Neural progenitor cell (in vitro differentiated cells): Measurements from ENCODE around the gene AKR1E2. TPM values are rescaled to one million over a fixed set of nuclear protein-coding genes. Genes with fewer than 3 reads are reported as not detected.

Experiments
- DNase-seq: peaks from one replicate; pipeline ENCODE4 v3.0.0-alpha.2; 2016; ENCODE audit warnings: low spot score
- H2AFZ ChIP-seq: fragments of 200-600 bp; sonication (generic); replicated peaks from 2 replicates; pipeline ENCODE4 v1.6.1; 2016; ENCODE audit warnings: antibody characterized with exemption
- H3F3A ChIP-seq: fragments of 200-600 bp; sonication (generic); 2 replicates; pipeline ENCODE4 v1.6.1; 2016; ENCODE audit warnings: antibody characterized with exemption, low read depth
- H3K27ac ChIP-seq: fragments of 200-600 bp; sonication (generic); 2 replicates; pipeline ENCODE4 v1.5.1; 2016; ENCODE audit warnings: mild to moderate bottlenecking
- H3K27me3 ChIP-seq: fragments of 200-600 bp; sonication (generic); 2 replicates; pipeline ENCODE4 v1.6.1; 2016; ENCODE audit warnings: mild to moderate bottlenecking, moderate library complexity
- H3K36me3 ChIP-seq: fragments of 200-600 bp; sonication (generic); 2 replicates; pipeline ENCODE4 v1.5.1; 2016
- H3K4me1 ChIP-seq: fragments of 200-600 bp; sonication (generic); 2 replicates; pipeline ENCODE4 v1.6.1; 2016; ENCODE audit warnings: mixed run types
- H3K4me2 ChIP-seq: fragments of 200-600 bp; sonication (generic); 2 replicates; pipeline ENCODE4 v1.6.1; 2016
- H3K4me3 ChIP-seq: fragments of 200-600 bp; sonication (generic); 2 replicates; pipeline ENCODE4 v1.5.1; 2016
- H3K79me2 ChIP-seq: fragments of 200-600 bp; sonication (generic); 2 replicates; pipeline ENCODE4 v1.6.1; 2016; ENCODE audit warnings: low read depth
- H3K9ac ChIP-seq: fragments of 200-600 bp; sonication (generic); 2 replicates; pipeline ENCODE4 v1.6.1; 2016
- H3K9me3 ChIP-seq: fragments of 200-600 bp; sonication (generic); 2 replicates; pipeline ENCODE4 v1.5.1; 2016; ENCODE audit warnings: low read depth
- H4K20me1 ChIP-seq: fragments of 200-600 bp; sonication (generic); 2 replicates; pipeline ENCODE4 v1.6.1; 2016; ENCODE audit warnings: low read depth
- H3K27ac Mint-ChIP-seq: 3 replicates; pipeline ENCODE4 v1.8.0; 2021; ENCODE audit warnings: mixed read lengths
- H3K27me3 Mint-ChIP-seq: 2 replicates; pipeline ENCODE4 v1.8.0; 2022; ENCODE audit warnings: low read depth, mild to moderate bottlenecking, inconsistent platforms, moderate library complexity, mixed read lengths; ENCODE audit not compliant: insufficient read depth
- H3K36me3 Mint-ChIP-seq: 3 replicates; pipeline ENCODE4 v1.8.0; 2021; ENCODE audit warnings: mixed read lengths
- H3K4me1 Mint-ChIP-seq: 3 replicates; pipeline ENCODE4 v1.8.0; 2021; ENCODE audit warnings: mixed read lengths
- H3K4me3 Mint-ChIP-seq: 3 replicates; pipeline ENCODE4 v1.8.0; 2021; ENCODE audit warnings: mild to moderate bottlenecking, moderate library complexity, mixed read lengths
- H3K9me3 Mint-ChIP-seq: 3 replicates; pipeline ENCODE4 v1.8.0; 2020; ENCODE audit warnings: mixed read lengths
- EZH2 ChIP-seq: fragments of 200-600 bp; sonication (generic); IDR thresholded peaks from 2 replicates; pipeline ENCODE4 v1.6.1; 2017; ENCODE audit warnings: antibody characterized with exemption, mild to moderate bottlenecking, moderate library complexity
- EZH2phosphoT487 ChIP-seq: fragments of 200-600 bp; sonication (generic); IDR thresholded peaks from 2 replicates; pipeline ENCODE4 v1.6.1; 2017; ENCODE audit warnings: antibody characterized with exemption
- total RNA-seq: library from RNA; depleted of rRNA; stranded (reverse); fragments of >200 nt; gene quantifications from 2 replicates; pipeline ENCODE4 v1.2.3, GENCODE V29; 2015; ENCODE audit warnings: low replicate concordance
- TF ChIP-seq, protein P1 (sequence below): fragments of 200-600 bp; sonication (generic); IDR thresholded peaks from 2 replicates; pipeline ENCODE4 v1.5.1; 2017; ENCODE audit warnings: antibody characterized with exemption, mild to moderate bottlenecking

The AKR1E2 gene
- total RNA-seq, 1 donor from 2014 or later, result 3.4 TPM

GRCh38 chr10:4820804-4821401 lies 5.1 kb upstream of the AKR1E2 start:
- Histone ChIP-seq H3K9ac (no peak overlapping the region), H4K20me1 (no peaks in the 10 kb centered on the region), H3K9me3 (no peaks in the 10 kb centered on the region), H3K4me3 (no peak overlapping the region), H3K36me3 (no peaks in the 10 kb centered on the region), H2AFZ (no peak overlapping the region), H3K27me3 (peaks cover 9% of the 10 kb centered on the region), H3K4me1 (peaks cover 3% of the 10 kb centered on the region), H3F3A (peaks cover 16% of the 10 kb centered on the region), H3K4me2 (no peak overlapping the region), H3K27ac (no peak overlapping the region), H3K79me2 (no peaks in the 10 kb centered on the region)
- no peak for DNase-seq
- Mint-ChIP-seq H3K27me3 (peaks cover 5% of the 10 kb centered on the region), H3K9me3 (peaks cover 13% of the 10 kb centered on the region), H3K4me1 (peaks cover 11% of the 10 kb centered on the region), H3K4me3 (no peak overlapping the region), H3K36me3 (no peaks in the 10 kb centered on the region), H3K27ac (no peak overlapping the region)
- no peak for TF ChIP-seq EZH2
- no peak for TF ChIP-seq EZH2phosphoT487
- TF ChIP-seq, protein P1, sequence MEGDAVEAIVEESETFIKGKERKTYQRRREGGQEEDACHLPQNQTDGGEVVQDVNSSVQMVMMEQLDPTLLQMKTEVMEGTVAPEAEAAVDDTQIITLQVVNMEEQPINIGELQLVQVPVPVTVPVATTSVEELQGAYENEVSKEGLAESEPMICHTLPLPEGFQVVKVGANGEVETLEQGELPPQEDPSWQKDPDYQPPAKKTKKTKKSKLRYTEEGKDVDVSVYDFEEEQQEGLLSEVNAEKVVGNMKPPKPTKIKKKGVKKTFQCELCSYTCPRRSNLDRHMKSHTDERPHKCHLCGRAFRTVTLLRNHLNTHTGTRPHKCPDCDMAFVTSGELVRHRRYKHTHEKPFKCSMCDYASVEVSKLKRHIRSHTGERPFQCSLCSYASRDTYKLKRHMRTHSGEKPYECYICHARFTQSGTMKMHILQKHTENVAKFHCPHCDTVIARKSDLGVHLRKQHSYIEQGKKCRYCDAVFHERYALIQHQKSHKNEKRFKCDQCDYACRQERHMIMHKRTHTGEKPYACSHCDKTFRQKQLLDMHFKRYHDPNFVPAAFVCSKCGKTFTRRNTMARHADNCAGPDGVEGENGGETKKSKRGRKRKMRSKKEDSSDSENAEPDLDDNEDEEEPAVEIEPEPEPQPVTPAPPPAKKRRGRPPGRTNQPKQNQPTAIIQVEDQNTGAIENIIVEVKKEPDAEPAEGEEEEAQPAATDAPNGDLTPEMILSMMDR, result no peak

GRCh38 chr10:4822208-4822607 lies 3.8 kb upstream of the AKR1E2 start:
- Histone ChIP-seq H3K4me3 (no peak overlapping the region), H3K27me3 (peaks cover 14% of the 10 kb centered on the region), H3K79me2 (no peaks in the 10 kb centered on the region), H2AFZ (no peak overlapping the region), H4K20me1 (no peaks in the 10 kb centered on the region), H3K4me2 (no peak overlapping the region), H3K9me3 (no peaks in the 10 kb centered on the region), H3K36me3 (no peaks in the 10 kb centered on the region), H3K4me1 (peaks cover 3% of the 10 kb centered on the region), H3K27ac (no peak overlapping the region), H3F3A (peaks cover 22% of the 10 kb centered on the region), H3K9ac (no peak overlapping the region)
- TF ChIP-seq, protein P1, result no peak
- no peak for TF ChIP-seq EZH2phosphoT487
- TF ChIP-seq EZH2, result no peak
- H3K9me3 Mint-ChIP-seq, result peaks cover 8% of the 10 kb centered on the region
- H3K27ac Mint-ChIP-seq, result no peak overlapping the region
- no peak overlapping the region for H3K4me3 Mint-ChIP-seq
- DNase-seq, result no peak
- peaks cover 14% of the 10 kb centered on the region for H3K4me1 Mint-ChIP-seq
- peaks cover 3% of the 10 kb centered on the region for H3K27me3 Mint-ChIP-seq
- no peaks in the 10 kb centered on the region for H3K36me3 Mint-ChIP-seq

DNA sequence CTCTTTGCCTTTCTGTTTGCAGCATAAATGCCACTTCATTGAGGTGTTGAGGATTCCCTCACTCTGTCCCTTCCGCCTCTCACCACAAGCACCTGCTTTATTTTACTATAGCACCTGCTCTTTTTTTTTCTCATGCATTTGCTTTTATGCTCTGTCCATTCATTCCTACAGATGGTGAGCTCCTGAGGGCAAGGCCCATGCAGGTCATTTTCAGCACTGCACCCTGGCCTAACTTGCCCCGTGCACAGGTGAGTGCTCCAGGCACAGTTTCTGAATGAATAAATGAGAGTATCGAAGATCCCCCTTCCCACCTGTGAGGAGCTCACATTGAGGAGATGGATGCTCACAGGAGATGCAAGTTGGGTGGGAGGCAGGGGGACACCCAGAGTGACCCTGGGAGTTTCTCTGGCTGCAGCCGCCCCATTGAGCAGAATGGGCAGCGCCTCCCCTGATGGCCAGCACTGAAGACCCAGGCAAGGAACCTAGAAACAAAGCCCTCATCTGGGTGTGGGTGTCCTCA lies 1.2 kb upstream of the AKR1E2 start:
- Histone ChIP-seq H3K4me3 (no peak overlapping the region), H3K36me3 (no peaks in the 10 kb centered on the region), H3K4me1 (peaks cover 3% of the 10 kb centered on the region), H3K9ac (no peak overlapping the region), H4K20me1 (no peaks in the 10 kb centered on the region), H2AFZ (no peak overlapping the region), H3K27ac (no peak overlapping the region), H3K27me3 (peaks cover 26% of the 10 kb centered on the region), H3F3A (peaks cover 24% of the 10 kb centered on the region), H3K9me3 (no peaks in the 10 kb centered on the region), H3K79me2 (no peaks in the 10 kb centered on the region), H3K4me2 (no peak overlapping the region)
- no peak for DNase-seq
- TF ChIP-seq EZH2phosphoT487 (no peak), EZH2 (no peak)
- TF ChIP-seq, protein P1, result no peak
- H3K9me3 Mint-ChIP-seq, result peaks cover 8% of the 10 kb centered on the region
- H3K27ac Mint-ChIP-seq, result no peak overlapping the region
- H3K36me3 Mint-ChIP-seq, result no peaks in the 10 kb centered on the region
- peaks cover 7% of the 10 kb centered on the region for H3K27me3 Mint-ChIP-seq
- peaks cover 16% of the 10 kb centered on the region for H3K4me1 Mint-ChIP-seq
- H3K4me3 Mint-ChIP-seq, result no peak overlapping the region
